Panc1 (cell line): ENCODE data around the gene ATG10. TPM values are rescaled to one million over a fixed set of nuclear protein-coding genes. Genes with fewer than 3 reads are reported as not detected.

ENCODE experiments used
- ATAC-seq: fragments of 200-7000 bp; cut with Tn5 transposase; 2 replicates; pipeline ENCODE4 v1.9.1; 2020; ENCODE audit warnings: mild to moderate bottlenecking, moderate library complexity
- BruUV-seq: library from RNA; stranded (reverse); fragments of 400-500 nt; replicated peaks from 2 replicates; lab custom pipeline; 2021; lab: Mats Ljungman, UMichigan
- CTCF ChIA-PET: fragments of 300-600 bp; sonication (Branson Sonifier 250); formaldehyde crosslinking; loops from one replicate; lab custom pipeline; 2022; ENCODE audit warnings: antibody characterized with exemption; lab: Charles Lee
- POLR2A ChIA-PET: fragments of 300-600 bp; sonication (Branson Sonifier 250); formaldehyde crosslinking; loops from one replicate; lab custom pipeline; 2022; ENCODE audit warnings: antibody characterized with exemption; lab: Charles Lee
- DNase-seq: peaks from one replicate; pipeline ENCODE4 v3.0.0-alpha.2; 2010; ENCODE audit warnings: low read depth, low spot score
- H3K27ac ChIP-seq: 2 replicates; pipeline ENCODE4 v1.5.1; 2011; ENCODE audit warnings: mild to moderate bottlenecking, low read length, inconsistent platforms
- H3K27me3 ChIP-seq: fragments of 200-500 bp; sonication (Bioruptor generic); 2 replicates; pipeline ENCODE4 v1.6.0; 2014; ENCODE audit warnings: low read length, inconsistent platforms; ENCODE audit not compliant: control insufficient read depth, insufficient read depth
- H3K36me3 ChIP-seq: fragments of 200-500 bp; sonication (Bioruptor generic); 2 replicates; pipeline ENCODE4 v1.5.1; 2014; ENCODE audit warnings: inconsistent platforms, mild to moderate bottlenecking, low read length, moderate library complexity; ENCODE audit not compliant: control insufficient read depth, insufficient read depth
- H3K4me1 ChIP-seq: 2 replicates; pipeline ENCODE4 v1.5.1; 2011; ENCODE audit warnings: inconsistent platforms, mild to moderate bottlenecking, low read length, moderate library complexity; ENCODE audit not compliant: control insufficient read depth, insufficient read depth
- H3K4me3 ChIP-seq, 2 experiments: 2 replicates each; pipeline ENCODE4 v1.5.1; 2011 to 2012; ENCODE audit warnings: low read depth in 2 of 2, low read length in 2 of 2, mild to moderate bottlenecking in 2 of 2, inconsistent platforms in 1 of 2, moderate library complexity in 1 of 2
- H3K9me3 ChIP-seq: fragments of 200-500 bp; sonication (Bioruptor generic); 2 replicates; pipeline ENCODE4 v1.5.1; 2014; ENCODE audit warnings: low read depth, mild to moderate bottlenecking, inconsistent platforms, low read length, moderate library complexity; ENCODE audit not compliant: control insufficient read depth, insufficient read depth
- POLR2AphosphoS5 ChIP-seq: IDR thresholded peaks from 2 replicates; pipeline ENCODE4 v1.6.1; 2012; ENCODE audit warnings: mild to moderate bottlenecking, low read depth, low read length, moderate library complexity
- SIN3A ChIP-seq: IDR thresholded peaks from 2 replicates; pipeline ENCODE4 v1.6.1; 2012; ENCODE audit warnings: low read depth, mild to moderate bottlenecking, low read length, moderate library complexity, borderline replicate concordance; ENCODE audit not compliant: insufficient read depth
- TCF7L2 ChIP-seq: IDR thresholded peaks from 2 replicates; pipeline ENCODE4 v1.6.1; 2011; ENCODE audit warnings: mild to moderate bottlenecking, low read depth, low read length, inconsistent platforms
- in situ Hi-C: cut with HindIII; loops from 2 replicates; pipeline ENCODE4 v1.10.0; 2016; ENCODE audit warnings: low sequenced_read_pairs, low pct_unique_long_range_greater_than_20kb
- intact Hi-C: fragments of 100-400 bp; cut with micrococcal nuclease; formaldehyde crosslinking; loops from one replicate; pipeline ENCODE4 v1.10.0; 2022; ENCODE audit not compliant: unreplicated experiment
- total RNA-seq: library from RNA; stranded (reverse); gene quantifications from one replicate; pipeline ENCODE4 v1.2.1, GENCODE V29; 2021; ENCODE audit not compliant: unreplicated experiment
- TF ChIP-seq, protein P1 (sequence below): fragments of 450-650 bp; IDR thresholded peaks from 2 replicates; pipeline ENCODE4 v1.5.1; 2017; ENCODE audit warnings: mild to moderate bottlenecking
- TF ChIP-seq, protein P2 (sequence below), 2 experiments: IDR thresholded peaks; 2 replicates each; pipeline ENCODE4 v1.6.1; 2011 to 2012; ENCODE audit warnings: low read depth in 2 of 2, control low read depth in 1 of 2, low read length in 1 of 2, mild to moderate bottlenecking in 1 of 2, moderate library complexity in 1 of 2; ENCODE audit not compliant: insufficient read depth in 1 of 2

The ATG10 gene
- total RNA-seq, 1 experiment from 2014 or later = 14.0 TPM

DNA sequence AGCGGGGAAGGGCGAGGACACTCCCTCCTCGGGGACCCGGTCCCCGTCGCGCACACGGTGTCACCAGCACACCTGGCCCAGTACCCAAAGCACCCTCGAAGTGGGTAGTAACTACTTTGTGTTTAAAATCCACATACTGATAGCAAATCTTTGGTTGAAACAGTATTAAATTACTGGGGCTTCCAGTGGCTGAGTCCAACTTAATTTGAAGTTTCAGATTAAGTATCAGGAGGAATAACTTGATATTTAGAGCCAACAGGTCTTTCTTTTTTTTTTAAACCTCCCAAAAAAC lies 615 bp downstream of the ATG10 start:
- H3K9me3 ChIP-seq = no peaks in the 10 kb centered on the region
- POLR2A ChIA-PET = no interaction called here
- no TSS peak for BruUV-seq

DNA sequence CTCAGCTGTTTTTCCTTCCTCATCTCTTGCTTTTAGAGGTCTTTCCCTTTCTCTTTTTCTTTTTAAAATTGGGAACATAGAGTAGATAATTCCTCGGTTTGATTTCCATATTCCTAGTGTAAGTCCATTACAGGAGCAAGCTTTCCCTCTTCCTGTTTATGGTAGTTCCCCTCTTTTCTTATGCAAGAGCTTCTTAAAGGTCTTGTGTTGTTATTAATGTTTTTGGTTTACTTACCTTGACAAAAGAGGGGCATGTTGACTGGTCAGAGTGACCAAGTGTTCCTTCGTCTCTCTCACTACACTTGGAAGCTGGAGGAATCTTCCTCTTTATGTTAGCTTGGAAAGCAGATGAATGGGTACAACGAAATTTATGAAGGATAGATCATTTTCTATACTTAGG lies 8.3 kb downstream of the ATG10 start:
- no TSS peak for BruUV-seq
- ChIA-PET POLR2A (interaction anchor here (0.6 to 0.7 kb wide), 2 partner anchors 182 to 952 kb away, joined by 3 to 11 read pairs; no protein-coding TSS in a partner anchor), CTCF (interaction anchor here (0.7 kb wide), 1 partner anchor 116 kb away, joined by 5 read pairs; no protein-coding TSS in a partner anchor)

More for the DNA sequence above, 615 bp downstream of the ATG10 start:
- DNase-seq = no peak
- CTCF ChIA-PET = no interaction called here
- no peak; the same call in 1 of the 2 replicates for ATAC-seq
- intact Hi-C loops = no loop called here
- peak overlapping the region; percentile 75 to 82 for H3K4me3 ChIP-seq
- H3K27me3 ChIP-seq = no peaks in the 10 kb centered on the region
- H3K27ac ChIP-seq = peak overlapping the region; percentile 97
- H3K36me3 ChIP-seq = no peaks in the 10 kb centered on the region
- TF ChIP-seq, protein P1, sequence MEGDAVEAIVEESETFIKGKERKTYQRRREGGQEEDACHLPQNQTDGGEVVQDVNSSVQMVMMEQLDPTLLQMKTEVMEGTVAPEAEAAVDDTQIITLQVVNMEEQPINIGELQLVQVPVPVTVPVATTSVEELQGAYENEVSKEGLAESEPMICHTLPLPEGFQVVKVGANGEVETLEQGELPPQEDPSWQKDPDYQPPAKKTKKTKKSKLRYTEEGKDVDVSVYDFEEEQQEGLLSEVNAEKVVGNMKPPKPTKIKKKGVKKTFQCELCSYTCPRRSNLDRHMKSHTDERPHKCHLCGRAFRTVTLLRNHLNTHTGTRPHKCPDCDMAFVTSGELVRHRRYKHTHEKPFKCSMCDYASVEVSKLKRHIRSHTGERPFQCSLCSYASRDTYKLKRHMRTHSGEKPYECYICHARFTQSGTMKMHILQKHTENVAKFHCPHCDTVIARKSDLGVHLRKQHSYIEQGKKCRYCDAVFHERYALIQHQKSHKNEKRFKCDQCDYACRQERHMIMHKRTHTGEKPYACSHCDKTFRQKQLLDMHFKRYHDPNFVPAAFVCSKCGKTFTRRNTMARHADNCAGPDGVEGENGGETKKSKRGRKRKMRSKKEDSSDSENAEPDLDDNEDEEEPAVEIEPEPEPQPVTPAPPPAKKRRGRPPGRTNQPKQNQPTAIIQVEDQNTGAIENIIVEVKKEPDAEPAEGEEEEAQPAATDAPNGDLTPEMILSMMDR = no peak
- TF ChIP-seq TCF7L2 = no peak
- no peak for TF ChIP-seq POLR2AphosphoS5
- no peak for TF ChIP-seq SIN3A
- TF ChIP-seq, protein P2, sequence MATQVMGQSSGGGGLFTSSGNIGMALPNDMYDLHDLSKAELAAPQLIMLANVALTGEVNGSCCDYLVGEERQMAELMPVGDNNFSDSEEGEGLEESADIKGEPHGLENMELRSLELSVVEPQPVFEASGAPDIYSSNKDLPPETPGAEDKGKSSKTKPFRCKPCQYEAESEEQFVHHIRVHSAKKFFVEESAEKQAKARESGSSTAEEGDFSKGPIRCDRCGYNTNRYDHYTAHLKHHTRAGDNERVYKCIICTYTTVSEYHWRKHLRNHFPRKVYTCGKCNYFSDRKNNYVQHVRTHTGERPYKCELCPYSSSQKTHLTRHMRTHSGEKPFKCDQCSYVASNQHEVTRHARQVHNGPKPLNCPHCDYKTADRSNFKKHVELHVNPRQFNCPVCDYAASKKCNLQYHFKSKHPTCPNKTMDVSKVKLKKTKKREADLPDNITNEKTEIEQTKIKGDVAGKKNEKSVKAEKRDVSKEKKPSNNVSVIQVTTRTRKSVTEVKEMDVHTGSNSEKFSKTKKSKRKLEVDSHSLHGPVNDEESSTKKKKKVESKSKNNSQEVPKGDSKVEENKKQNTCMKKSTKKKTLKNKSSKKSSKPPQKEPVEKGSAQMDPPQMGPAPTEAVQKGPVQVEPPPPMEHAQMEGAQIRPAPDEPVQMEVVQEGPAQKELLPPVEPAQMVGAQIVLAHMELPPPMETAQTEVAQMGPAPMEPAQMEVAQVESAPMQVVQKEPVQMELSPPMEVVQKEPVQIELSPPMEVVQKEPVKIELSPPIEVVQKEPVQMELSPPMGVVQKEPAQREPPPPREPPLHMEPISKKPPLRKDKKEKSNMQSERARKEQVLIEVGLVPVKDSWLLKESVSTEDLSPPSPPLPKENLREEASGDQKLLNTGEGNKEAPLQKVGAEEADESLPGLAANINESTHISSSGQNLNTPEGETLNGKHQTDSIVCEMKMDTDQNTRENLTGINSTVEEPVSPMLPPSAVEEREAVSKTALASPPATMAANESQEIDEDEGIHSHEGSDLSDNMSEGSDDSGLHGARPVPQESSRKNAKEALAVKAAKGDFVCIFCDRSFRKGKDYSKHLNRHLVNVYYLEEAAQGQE (IDR thresholded peaks at IDR 0.05; ENCODE audit: insufficient read depth in 1 of 2, low read depth in 2 of 2, low read length in 1 of 2) = no peak
- in situ Hi-C loops = no loop called here
- H3K4me1 ChIP-seq = peaks cover 8% of the 10 kb centered on the region

More for the DNA sequence above, 8.3 kb downstream of the ATG10 start:
- Histone ChIP-seq H3K4me3 (no peak overlapping the region), H3K9me3 (no peaks in the 10 kb centered on the region), H3K36me3 (peaks cover 3% of the 10 kb centered on the region; the same call in 1 of the 2 replicates), H3K27me3 (no peaks in the 10 kb centered on the region), H3K4me1 (no peaks in the 10 kb centered on the region), H3K27ac (no peak overlapping the region)
- TF ChIP-seq, protein P2 (IDR thresholded peaks at IDR 0.05; ENCODE audit: insufficient read depth in 1 of 2, low read depth in 2 of 2, low read length in 1 of 2) = no peak
- no peak for TF ChIP-seq POLR2AphosphoS5
- TF ChIP-seq TCF7L2 = no peak
- TF ChIP-seq, protein P1 = no peak
- TF ChIP-seq SIN3A = no peak
- ATAC-seq (no peak), DNase-seq (no peak)
- in situ Hi-C loops (no loop called here), intact Hi-C loops (no loop called here)
